ENCODE measurements around the gene SRPK2.

DNA sequence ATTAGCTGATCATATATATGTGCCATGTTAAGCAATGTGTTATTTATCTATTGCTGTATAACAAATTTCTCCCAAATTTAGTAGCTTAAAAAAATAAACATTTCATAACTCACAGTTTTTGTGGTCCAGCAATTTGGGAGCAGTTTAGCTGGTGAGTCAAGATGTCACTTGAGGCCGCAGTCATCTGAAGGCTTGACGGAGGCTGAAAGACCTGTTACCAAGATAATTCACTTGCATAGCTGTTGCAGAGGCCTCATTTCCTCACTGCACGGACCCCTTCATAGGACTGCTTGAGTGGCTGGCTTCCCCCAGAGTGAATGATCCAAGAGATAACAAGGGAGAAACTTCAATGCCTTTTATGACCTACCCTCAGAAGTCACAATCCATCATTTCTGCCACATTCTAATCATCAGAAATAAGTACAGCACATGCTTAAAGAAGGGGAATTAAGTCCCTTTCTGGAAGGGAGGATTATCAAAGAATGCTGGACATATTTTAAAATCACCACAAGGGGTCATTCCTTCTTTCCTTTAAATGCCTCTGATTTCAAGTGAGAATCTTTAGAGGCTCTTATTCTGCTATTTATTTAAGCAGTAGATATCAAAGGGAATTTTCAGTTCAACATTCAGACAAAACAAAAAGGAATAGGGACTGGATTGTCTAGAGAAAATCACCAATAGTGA is 10.5 kb upstream of the SRPK2 start:
- TF ChIP-seq POLR2AphosphoS5 (IDR thresholded peaks at IDR 0.05; ENCODE audit: low read depth, low read length) (no peak), PAX5 (IDR thresholded peaks at IDR 0.05; ENCODE audit: insufficient read depth, low read length, severe bottlenecking) (no peak), POLR2A (IDR thresholded peaks at IDR 0.05; ENCODE audit: low read depth, low read length) (no peak), POU2F2 (IDR thresholded peaks at IDR 0.05; ENCODE audit: low read depth, low read length) (no peak), TAF1 (IDR thresholded peaks at IDR 0.05; ENCODE audit: low read depth, low read length) (no peak), SPI1 (IDR thresholded peaks at IDR 0.05; ENCODE audit: low read depth, low read length) (no peak)
